Measurements from ENCODE around the gene CKAP2L. TPM values are rescaled to one million over a fixed set of nuclear protein-coding genes. Genes with fewer than 3 reads are reported as not detected.

The CKAP2L gene
- polyA plus RNA-seq, 1 donor from 2014 or later, result 0.78 TPM

GRCh38 chr2:112768432-112768831, 4.0 kb upstream of the CKAP2L start:
- TF ChIP-seq SMC3 (conservative IDR thresholded peaks at IDR 0.05; ENCODE audit: poor library complexity) (no peak), TAF1 (IDR thresholded peaks at IDR 0.05; ENCODE audit: low read depth) (no peak), POLR2AphosphoS5 (IDR thresholded peaks at IDR 0.05) (no peak), RAD21 (conservative IDR thresholded peaks at IDR 0.05) (no peak), MXI1 (conservative IDR thresholded peaks at IDR 0.05; ENCODE audit: poor library complexity, severe bottlenecking) (no peak), EP300 (conservative IDR thresholded peaks at IDR 0.05; ENCODE audit: poor library complexity, severe bottlenecking) (no peak), REST (IDR thresholded peaks at IDR 0.05; ENCODE audit: borderline replicate concordance) (no peak)
- Histone ChIP-seq H3F3A (ENCODE audit: insufficient read depth, low read length, poor library complexity, severe bottlenecking) (no peaks in the 10 kb centered on the region), H4K20me1 (ENCODE audit: insufficient read depth) (no peaks in the 10 kb centered on the region), H3K27me3 (ENCODE audit: insufficient read depth, low read depth, low read length) (no peaks in the 10 kb centered on the region), H2AFZ (ENCODE audit: low read depth, low read length) (no peak overlapping the region), H3K4me3 (ENCODE audit: low read length) (no peak overlapping the region), H3K9me2 (ENCODE audit: insufficient read depth, low read length) (no peaks in the 10 kb centered on the region), H3K9me3 (ENCODE audit: low read length) (no peaks in the 10 kb centered on the region), H3K4me2 (ENCODE audit: low read length) (no peak overlapping the region), H3K27ac (ENCODE audit: low read length) (no peak overlapping the region), H3K36me3 (ENCODE audit: insufficient read depth, low read length) (no peaks in the 10 kb centered on the region), H3K79me2 (replicated peaks; ENCODE audit: insufficient read depth, low read length) (peaks cover under 1% of the 10 kb centered on the region), H3K9ac (ENCODE audit: low read length) (no peak overlapping the region)

- Histone ChIP-seq H3K9me2 (ENCODE audit: insufficient read depth, low read length) (no peaks in the 10 kb centered on the region), H3K4me2 (ENCODE audit: low read length) (no peak overlapping the region), H3K27ac (ENCODE audit: low read length) (no peak overlapping the region), H2AFZ (ENCODE audit: low read depth, low read length) (no peak overlapping the region), H3F3A (ENCODE audit: insufficient read depth, low read length, poor library complexity, severe bottlenecking) (no peaks in the 10 kb centered on the region), H3K27me3 (ENCODE audit: insufficient read depth, low read depth, low read length) (no peaks in the 10 kb centered on the region), H3K4me3 (ENCODE audit: low read length) (no peak overlapping the region), H4K20me1 (ENCODE audit: insufficient read depth) (no peaks in the 10 kb centered on the region), H3K79me2 (replicated peaks; ENCODE audit: insufficient read depth, low read length) (peaks cover 3% of the 10 kb centered on the region), H3K9ac (ENCODE audit: low read length) (no peak overlapping the region), H3K36me3 (ENCODE audit: insufficient read depth, low read length) (no peaks in the 10 kb centered on the region), H3K9me3 (ENCODE audit: low read length) (no peaks in the 10 kb centered on the region)
- TF ChIP-seq EP300 (conservative IDR thresholded peaks at IDR 0.05; ENCODE audit: poor library complexity, severe bottlenecking), result no peak
- no peak for TF ChIP-seq RAD21 (conservative IDR thresholded peaks at IDR 0.05)
- TF ChIP-seq CTCF (IDR thresholded peaks at IDR 0.05; ENCODE audit: poor library complexity, severe bottlenecking), result no peak
- TF ChIP-seq POLR2AphosphoS5 (IDR thresholded peaks at IDR 0.05), result no peak
Observed at GRCh38 chr2:112767693-112768330, 3.4 kb upstream of the CKAP2L start.

DNA sequence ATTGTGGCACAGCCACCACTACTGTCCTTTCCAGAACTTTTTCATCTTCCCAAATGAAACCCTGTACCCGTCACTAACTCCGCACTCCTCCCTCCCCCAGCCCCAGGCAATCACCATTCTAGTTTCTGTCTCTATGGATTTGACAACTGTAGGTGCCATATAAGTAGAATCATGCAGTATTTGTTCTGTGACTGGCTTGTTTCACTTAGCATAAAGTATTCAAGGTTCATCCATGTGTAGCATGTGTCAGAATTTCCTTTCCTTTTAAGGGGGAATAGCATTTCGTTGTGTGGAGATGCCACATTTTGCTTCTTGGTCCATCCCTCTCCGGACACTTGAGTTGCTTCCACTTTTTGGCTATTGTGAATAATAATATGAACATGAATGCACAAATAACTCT, 842 bp upstream of the CKAP2L start:
- Histone ChIP-seq H3K27ac (ENCODE audit: low read length) (no peak overlapping the region), H2AFZ (ENCODE audit: low read depth, low read length) (peak overlapping the region; percentile 70), H3K4me2 (ENCODE audit: low read length) (peak overlapping the region; percentile 79), H3K9ac (ENCODE audit: low read length) (peak overlapping the region; percentile 59), H3K36me3 (ENCODE audit: insufficient read depth, low read length) (no peaks in the 10 kb centered on the region), H3F3A (ENCODE audit: insufficient read depth, low read length, poor library complexity, severe bottlenecking) (no peaks in the 10 kb centered on the region), H3K9me2 (ENCODE audit: insufficient read depth, low read length) (no peaks in the 10 kb centered on the region), H3K4me3 (ENCODE audit: low read length) (peak overlapping the region; percentile 87), H3K27me3 (ENCODE audit: insufficient read depth, low read depth, low read length) (no peaks in the 10 kb centered on the region), H4K20me1 (ENCODE audit: insufficient read depth) (no peaks in the 10 kb centered on the region), H3K79me2 (replicated peaks; ENCODE audit: insufficient read depth, low read length) (peaks cover 3% of the 10 kb centered on the region), H3K9me3 (ENCODE audit: low read length) (no peaks in the 10 kb centered on the region)
- TF ChIP-seq EZH2 (IDR thresholded peaks at IDR 0.05; ENCODE audit: borderline replicate concordance, insufficient read depth, low read length, poor library complexity, severe bottlenecking), result no peak
- TF ChIP-seq EP300 (conservative IDR thresholded peaks at IDR 0.05; ENCODE audit: poor library complexity, severe bottlenecking), result no peak
- TF ChIP-seq POLR2AphosphoS5 (IDR thresholded peaks at IDR 0.05), result no peak
- TF ChIP-seq SMC3 (conservative IDR thresholded peaks at IDR 0.05; ENCODE audit: poor library complexity), result no peak
- no peak for TF ChIP-seq MXI1 (conservative IDR thresholded peaks at IDR 0.05; ENCODE audit: poor library complexity, severe bottlenecking)
- TF ChIP-seq TAF1 (IDR thresholded peaks at IDR 0.05; ENCODE audit: low read depth), result no peak
- no peak for TF ChIP-seq REST (IDR thresholded peaks at IDR 0.05; ENCODE audit: borderline replicate concordance)
- no peak for TF ChIP-seq CTCF (IDR thresholded peaks at IDR 0.05; ENCODE audit: poor library complexity, severe bottlenecking)
- TF ChIP-seq RAD21 (conservative IDR thresholded peaks at IDR 0.05), result no peak
